CD14-positive monocyte (primary cell): Measurements from ENCODE around the gene EMC10. TPM values are rescaled to one million over a fixed set of nuclear protein-coding genes. Genes with fewer than 3 reads are reported as not detected.
"Not testable (repeated sequence)": the region's sequence is repeated elsewhere in the genome, so short reads cannot be mapped to it uniquely, and the experiment has no call there.

Experiments
- DNase-seq, 3 donors: peaks; one replicate each; pipeline ENCODE4 v3.0.0-alpha.2; 2011 to 2022
- H2AFZ ChIP-seq: 2 replicates; pipeline ENCODE4 v1.6.0; 2012; ENCODE audit warnings: mild to moderate bottlenecking, low read depth, low read length, inconsistent platforms; ENCODE audit not compliant: insufficient read depth, poor library complexity, severe bottlenecking
- H3K27ac ChIP-seq, 2 donors: 1 replicate in 1 of 2; 2 replicates in 1 of 2; pipeline ENCODE4 v1.5.1; 2012 to 2013; ENCODE audit warnings: low read length in 2 of 2, control low read depth in 1 of 2, inconsistent platforms in 1 of 2, low read depth in 1 of 2, mild to moderate bottlenecking in 1 of 2
- H3K27me3 ChIP-seq, 2 donors: one replicate each; pipeline versions ENCODE4 v1.6.0 to v1.6.1; 2011 to 2013; ENCODE audit warnings: low read length in 2 of 2; ENCODE audit not compliant: control insufficient read depth in 2 of 2, insufficient read depth in 2 of 2
- H3K36me3 ChIP-seq, 2 donors: replicated peaks in 1 of 2; 1 replicate in 1 of 2; 2 replicates in 1 of 2; pipeline versions ENCODE4 v1.5.1 to v1.6.1; 2012 to 2013; ENCODE audit warnings: low read length in 2 of 2, control low read depth in 1 of 2, inconsistent platforms in 1 of 2, mild to moderate bottlenecking in 1 of 2; ENCODE audit not compliant: insufficient read depth in 2 of 2, control insufficient read depth in 1 of 2
- H3K4me1 ChIP-seq, 2 donors: 1 replicate in 1 of 2; 2 replicates in 1 of 2; pipeline versions ENCODE4 v1.5.1 to v1.6.1; 2012 to 2013; ENCODE audit warnings: low read length in 2 of 2, control low read depth in 1 of 2, inconsistent platforms in 1 of 2, mild to moderate bottlenecking in 1 of 2, moderate library complexity in 1 of 2; ENCODE audit not compliant: insufficient read depth in 2 of 2, control insufficient read depth in 1 of 2
- H3K4me2 ChIP-seq: replicated peaks from 2 replicates; pipeline ENCODE3; 2012; ENCODE audit warnings: low read length, moderate library complexity, mild to moderate bottlenecking; ENCODE audit not compliant: poor library complexity, severe bottlenecking; ENCODE audit errors: extremely low read depth
- H3K4me3 ChIP-seq, 3 experiments: fragments of 200-600 bp in 1 of 3; sonication (generic) in 1 of 3; replicated peaks in 1 of 3; 1 replicate in 2 of 3; 2 replicates in 1 of 3; pipeline ENCODE4 v1.5.1; 2011 to 2013; ENCODE audit warnings: low read length in 3 of 3, mild to moderate bottlenecking in 3 of 3, control low read depth in 2 of 3, low read depth in 2 of 3, inconsistent platforms in 1 of 3, moderate library complexity in 1 of 3
- H3K79me2 ChIP-seq: 2 replicates; pipeline ENCODE4 v1.6.0; 2012; ENCODE audit warnings: mild to moderate bottlenecking, control low read depth, inconsistent platforms, low read length, moderate library complexity; ENCODE audit not compliant: insufficient read depth
- H3K9ac ChIP-seq: 2 replicates; pipeline ENCODE4 v1.6.0; 2017; ENCODE audit warnings: low read length, mild to moderate bottlenecking; ENCODE audit not compliant: insufficient read depth, poor library complexity, severe bottlenecking
- H3K9me3 ChIP-seq, 2 donors: replicated peaks in 1 of 2; 1 replicate in 1 of 2; 2 replicates in 1 of 2; pipeline versions ENCODE4 v1.5.1 to v1.6.1; 2012 to 2013; ENCODE audit warnings: low read length in 2 of 2, control low read depth in 1 of 2; ENCODE audit not compliant: control insufficient read depth in 1 of 2, insufficient read depth in 1 of 2
- H4K20me1 ChIP-seq: 2 replicates; pipeline ENCODE4 v1.6.0; 2012; ENCODE audit warnings: mild to moderate bottlenecking, low read length, control low read depth, moderate library complexity; ENCODE audit not compliant: insufficient read depth
- H3K27ac Mint-ChIP-seq, 7 donors: one replicate each; pipeline ENCODE4 v1.8.0; 2020; ENCODE audit warnings: mild to moderate bottlenecking in 7 of 7, mixed read lengths in 7 of 7, moderate library complexity in 6 of 7, inconsistent platforms in 2 of 7
- H3K27me3 Mint-ChIP-seq, 3 donors: one replicate each; pipeline ENCODE4 v1.8.0; 2021 to 2022; ENCODE audit warnings: low read depth in 3 of 3, mild to moderate bottlenecking in 3 of 3, mixed read lengths in 3 of 3, moderate library complexity in 3 of 3, inconsistent platforms in 1 of 3
- H3K36me3 Mint-ChIP-seq, 2 donors: one replicate each; pipeline ENCODE4 v1.8.0; 2020; ENCODE audit warnings: mixed read lengths in 2 of 2, inconsistent platforms in 1 of 2, mild to moderate bottlenecking in 1 of 2
- H3K4me1 Mint-ChIP-seq: one replicate; pipeline ENCODE4 v1.8.0; 2020; ENCODE audit warnings: mild to moderate bottlenecking, mixed read lengths
- H3K4me3 Mint-ChIP-seq, 2 donors: one replicate each; pipeline ENCODE4 v1.8.0; 2020; ENCODE audit warnings: mild to moderate bottlenecking in 2 of 2, mixed read lengths in 2 of 2, moderate library complexity in 1 of 2
- H3K9me3 Mint-ChIP-seq, 7 donors: one replicate each; pipeline ENCODE4 v1.8.0; 2020 to 2022; ENCODE audit warnings: mixed read lengths in 7 of 7, mild to moderate bottlenecking in 6 of 7, moderate library complexity in 6 of 7, inconsistent platforms in 2 of 7
- CTCF ChIP-seq: fragments of 200-600 bp; IDR thresholded peaks from one replicate; pipeline ENCODE4 v1.8.0; 2022; ENCODE audit warnings: antibody characterized with exemption, mild to moderate bottlenecking
- WGBS: methylation state at CpG from one replicate; pipeline ENCODE4 v1.1.5; 2013; ENCODE audit warnings: missing lambda C conversion rate; ENCODE audit not compliant: insufficient coverage; 5-methylcytosine and 5-hydroxymethylcytosine counted together
- intact Hi-C, 2 donors: fragments of 100-400 bp; cut with micrococcal nuclease; formaldehyde crosslinking; loops; one replicate each; pipeline versions ENCODE4 v1.15.0 to v1.15.1; 2023
- polyA plus RNA-seq, 3 donors: library from polyadenylated mRNA; depleted of rRNA in 1 of 3; unstranded in 2 of 3; stranded (reverse) in 1 of 3; fragments of 300-500 nt in 2 of 3; fragments of >200 nt in 1 of 3; fragmentation: Illumina TruSeq in 2 of 3; gene quantifications; 1 replicate in 2 of 3; 2 replicates in 1 of 3; pipeline ENCODE4 v1.2.3, GENCODE V29; 2012 to 2021

EMC10 gene
- polyA plus RNA-seq, 3 donors = 8.5 to 50.4 (median 9.3) TPM

DNA sequence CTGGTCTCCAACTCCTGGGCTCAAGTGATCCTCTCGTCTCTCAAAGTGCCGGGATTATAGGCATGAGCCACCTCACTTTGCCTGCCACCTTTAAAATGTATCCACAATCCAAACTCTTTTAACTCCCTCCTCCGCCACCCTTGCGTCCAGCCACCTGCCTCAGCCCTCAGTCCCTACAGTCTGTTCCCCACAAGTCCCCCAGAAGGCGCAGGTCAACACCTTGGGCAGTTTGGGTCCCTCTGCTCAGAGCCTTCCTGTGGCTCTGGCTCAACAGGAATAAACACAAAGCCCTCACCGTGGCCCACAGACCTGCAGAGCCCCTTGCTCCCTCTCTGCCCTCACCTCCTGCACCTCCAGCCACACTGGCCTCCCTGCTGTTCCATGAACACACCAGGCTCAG, 7.5 kb upstream of the EMC10 start:
- Mint-ChIP-seq H3K36me3 (no peaks in the 10 kb centered on the region), H3K4me3 (peak overlapping the region in 1 of 2 donors; percentile 17), H3K27me3 (peaks cover 4 to 8% (median 6%) of the 10 kb centered on the region in 3 donors), H3K9me3 (peaks cover 0 to 2% (median 0%) of the 10 kb centered on the region in 7 donors), H3K27ac (peak overlapping the region in 1 of 7 donors; percentile 39), H3K4me1 (no peaks in the 10 kb centered on the region)
- Histone ChIP-seq H4K20me1 (no peaks in the 10 kb centered on the region), H3K4me2 (no peak overlapping the region), H3K9ac (no peak overlapping the region), H3K4me1 (no peaks in the 10 kb centered on the region), H3K27me3 (no peaks in the 10 kb centered on the region), H3K9me3 (no peaks in the 10 kb centered on the region), H2AFZ (no peak overlapping the region), H3K27ac (no peak overlapping the region), H3K79me2 (no peaks in the 10 kb centered on the region), H3K36me3 (no peaks in the 10 kb centered on the region), H3K4me3 (no peak overlapping the region)
- no peak for TF ChIP-seq CTCF
- no peak for DNase-seq
- intact Hi-C loops = no loop called here
- WGBS = 87% methylated on average over 6 of the region's 6 CpGs

DNA sequence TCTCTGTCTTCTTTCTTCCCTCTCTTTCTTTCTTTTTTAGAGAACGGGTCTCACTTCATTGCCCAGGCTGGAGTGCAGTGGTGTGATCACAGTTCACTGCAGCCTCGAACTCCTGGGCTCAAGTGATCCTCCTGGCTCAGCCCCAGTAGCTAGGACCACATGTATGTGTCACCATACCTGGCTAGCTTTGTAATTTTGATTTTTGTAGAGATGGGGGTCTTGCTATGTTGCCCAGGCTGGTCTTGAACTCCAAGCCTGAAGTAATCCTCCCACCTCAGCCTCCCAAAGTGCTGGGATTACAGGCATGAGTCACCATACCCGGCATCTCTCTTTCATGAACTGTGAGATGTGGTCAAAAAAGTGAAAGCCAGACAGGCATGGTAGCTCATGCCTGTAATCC, 3.0 kb upstream of the EMC10 start:
- WGBS = no CpG with 5 or more reads among the region's 3 CpGs
- H3K4me3 ChIP-seq, intact Hi-C loops, DNase-seq, H2AFZ ChIP-seq, H3K27ac ChIP-seq, H3K27me3 ChIP-seq, H3K4me3 Mint-ChIP-seq, H3K36me3 ChIP-seq, H3K4me2 ChIP-seq, H3K9me3 ChIP-seq, H3K9ac ChIP-seq: not testable (repeated sequence)
- H3K79me2 ChIP-seq = peaks cover 20% of the 10 kb centered on the region
- Mint-ChIP-seq H3K4me1 (peaks cover 14% of the 10 kb centered on the region), H3K27me3 (peaks cover 5 to 11% (median 7%) of the 10 kb centered on the region in 3 donors), H3K9me3 (peaks cover 0 to 11% (median 0%) of the 10 kb centered on the region in 7 donors), H3K27ac (peak overlapping the region in 1 of 7 donors; percentile 52), H3K36me3 (peaks cover 9 to 11% of the 10 kb centered on the region in 2 donors)
- peaks cover 11% of the 10 kb centered on the region for H4K20me1 ChIP-seq
- H3K4me1 ChIP-seq = peaks cover 11 to 12% of the 10 kb centered on the region in 2 donors
